H9 (cell line): ENCODE results near the gene SRSF7. TPM values are rescaled to one million over a fixed set of nuclear protein-coding genes. Genes with fewer than 3 reads are reported as not detected.

ENCODE experiments used
- DNase-seq: peaks from one replicate; pipeline ENCODE4 v3.0.0-alpha.2; 2017
- H2AFZ ChIP-seq: one replicate; pipeline ENCODE4 v1.6.1; 2013; ENCODE audit warnings: mild to moderate bottlenecking, low read length, control low read depth, moderate library complexity
- H2AK5ac ChIP-seq: 2 replicates; pipeline ENCODE4 v1.6.1; 2013; ENCODE audit warnings: low read length, control low read depth, mixed read lengths; ENCODE audit not compliant: insufficient read length
- H2BK120ac ChIP-seq: one replicate; pipeline ENCODE4 v1.6.1; 2013; ENCODE audit warnings: low read depth, mild to moderate bottlenecking, low read length, control low read depth, inconsistent platforms; ENCODE audit not compliant: poor library complexity, severe bottlenecking
- H2BK12ac ChIP-seq: 2 replicates; pipeline ENCODE4 v1.6.1; 2013; ENCODE audit warnings: low read length, control low read depth, mixed read lengths, low read depth; ENCODE audit not compliant: insufficient read length
- H2BK15ac ChIP-seq: 2 replicates; pipeline ENCODE4 v1.6.1; 2013; ENCODE audit warnings: low read depth, low read length, control low read depth
- H2BK20ac ChIP-seq: one replicate; pipeline ENCODE4 v1.6.1; 2013; ENCODE audit warnings: low read depth, mild to moderate bottlenecking, low read length, control low read depth, inconsistent platforms; ENCODE audit not compliant: poor library complexity, severe bottlenecking
- H2BK5ac ChIP-seq: 2 replicates; pipeline ENCODE4 v1.6.1; 2013; ENCODE audit warnings: low read length, control low read depth, mixed read lengths; ENCODE audit not compliant: insufficient read length
- H3K14ac ChIP-seq: 2 replicates; pipeline ENCODE4 v1.6.1; 2013; ENCODE audit warnings: low read length, control low read depth; ENCODE audit not compliant: insufficient read depth
- H3K18ac ChIP-seq: 2 replicates; pipeline ENCODE4 v1.6.1; 2013; ENCODE audit warnings: low read depth, mild to moderate bottlenecking, mixed read lengths, low read length, control low read depth; ENCODE audit not compliant: insufficient read length
- H3K23ac ChIP-seq: 2 replicates; pipeline ENCODE4 v1.6.1; 2013; ENCODE audit warnings: low read length, control low read depth, mixed read lengths, low read depth; ENCODE audit not compliant: insufficient read length
- H3K23me2 ChIP-seq: 2 replicates; pipeline ENCODE4 v1.6.1; 2013; ENCODE audit warnings: low read depth, mild to moderate bottlenecking, mixed read lengths, low read length, control low read depth; ENCODE audit not compliant: insufficient read length, poor library complexity, severe bottlenecking
- H3K27ac ChIP-seq: 2 replicates; pipeline ENCODE4 v1.5.1; 2013; ENCODE audit warnings: low read length, control low read depth, mixed read lengths, low read depth; ENCODE audit not compliant: insufficient read length
- H3K27me3 ChIP-seq: 2 replicates; pipeline ENCODE4 v1.6.1; 2013; ENCODE audit warnings: low read length, control low read depth, inconsistent platforms; ENCODE audit not compliant: insufficient read depth
- H3K4ac ChIP-seq: 2 replicates; pipeline ENCODE4 v1.6.1; 2013; ENCODE audit warnings: low read depth, mild to moderate bottlenecking, control low read depth, inconsistent platforms, low read length, moderate library complexity
- H3K4me1 ChIP-seq: 2 replicates; pipeline ENCODE4 v1.6.1; 2013; ENCODE audit warnings: low read length, control low read depth, inconsistent platforms; ENCODE audit not compliant: insufficient read depth
- H3K4me2 ChIP-seq: 2 replicates; pipeline ENCODE4 v1.6.1; 2013; ENCODE audit warnings: low read length, control low read depth, mixed read lengths; ENCODE audit not compliant: insufficient read length, insufficient read depth
- H3K56ac ChIP-seq: 2 replicates; pipeline ENCODE4 v1.6.1; 2013; ENCODE audit warnings: low read depth, mild to moderate bottlenecking, mixed read lengths, low read length, control low read depth; ENCODE audit not compliant: insufficient read length
- H3K79me1 ChIP-seq: 2 replicates; pipeline ENCODE4 v1.6.1; 2013; ENCODE audit warnings: low read depth, mild to moderate bottlenecking, moderate library complexity, low read length, control low read depth, inconsistent platforms; ENCODE audit not compliant: insufficient read depth, poor library complexity, severe bottlenecking
- H3K79me2 ChIP-seq: 2 replicates; pipeline ENCODE4 v1.6.1; 2013; ENCODE audit warnings: low read length, control low read depth, inconsistent platforms; ENCODE audit not compliant: insufficient read depth
- H3K9ac ChIP-seq: 2 replicates; pipeline ENCODE4 v1.6.1; 2013; ENCODE audit warnings: low read length, control low read depth, mixed read lengths; ENCODE audit not compliant: insufficient read length; ENCODE audit errors: extremely low read depth
- H3K9me3 ChIP-seq: one replicate; pipeline ENCODE4 v1.6.1; 2013; ENCODE audit warnings: low read depth, low read length, inconsistent platforms; ENCODE audit not compliant: control insufficient read depth
- H3T11ph ChIP-seq: one replicate; pipeline ENCODE4 v1.6.1; 2013; ENCODE audit warnings: mild to moderate bottlenecking, low read length, control low read depth, inconsistent platforms
- H4K20me1 ChIP-seq: one replicate; pipeline ENCODE4 v1.6.1; 2013; ENCODE audit not compliant: control insufficient read depth, insufficient read length, insufficient read depth
- H4K5ac ChIP-seq: 2 replicates; pipeline ENCODE4 v1.6.1; 2013; ENCODE audit warnings: low read depth, mild to moderate bottlenecking, mixed read lengths, low read length, control low read depth; ENCODE audit not compliant: insufficient read length
- H4K8ac ChIP-seq: replicated peaks from 2 replicates; pipeline ENCODE4 v1.6.1; 2013; ENCODE audit warnings: low read length, control low read depth, mixed read lengths, low read depth; ENCODE audit not compliant: insufficient read length
- H4K91ac ChIP-seq: 2 replicates; pipeline ENCODE4 v1.6.1; 2013; ENCODE audit warnings: low read depth, mild to moderate bottlenecking, moderate library complexity, mixed read lengths, low read length, control low read depth; ENCODE audit not compliant: insufficient read length
- H3K27ac Mint-ChIP-seq, 3 experiments: 2 replicates in 2 of 3; 3 replicates in 1 of 3; pipeline ENCODE4 v1.8.0; 2020 to 2021; ENCODE audit warnings: mixed read lengths in 3 of 3, mild to moderate bottlenecking in 1 of 3, moderate library complexity in 1 of 3
- H3K27me3 Mint-ChIP-seq: 2 replicates; pipeline ENCODE4 v1.8.0; 2021; ENCODE audit warnings: low read depth, mild to moderate bottlenecking, moderate library complexity, mixed read lengths
- H3K36me3 Mint-ChIP-seq, 3 experiments: 2 replicates in 2 of 3; 3 replicates in 1 of 3; pipeline ENCODE4 v1.8.0; 2020 to 2021; ENCODE audit warnings: low read depth in 3 of 3, mixed read lengths in 3 of 3; ENCODE audit not compliant: insufficient read depth in 1 of 3
- H3K4me1 Mint-ChIP-seq, 2 experiments: 2 replicates each; pipeline ENCODE4 v1.8.0; 2020; ENCODE audit warnings: mixed read lengths in 2 of 2
- H3K4me3 Mint-ChIP-seq, 2 experiments: 2 replicates in 1 of 2; 3 replicates in 1 of 2; pipeline ENCODE4 v1.8.0; 2020 to 2021; ENCODE audit warnings: mild to moderate bottlenecking in 2 of 2, mixed read lengths in 2 of 2, moderate library complexity in 1 of 2
- H3K9me3 Mint-ChIP-seq, 2 experiments: 2 replicates in 1 of 2; 3 replicates in 1 of 2; pipeline ENCODE4 v1.8.0; 2020; ENCODE audit warnings: mild to moderate bottlenecking in 2 of 2, mixed read lengths in 2 of 2, moderate library complexity in 1 of 2
- WGBS: extraction: QIAGEN DNeasy Blood & Tissue Kit; methylation state at CpG from one replicate; pipeline ENCODE4 v1.1.7; 2013; ENCODE audit warnings: missing lambda C conversion rate, low lambda C conversion rate, mixed read lengths; ENCODE audit not compliant: insufficient read length; ENCODE audit errors: extremely low coverage; 5-methylcytosine and 5-hydroxymethylcytosine counted together
- total RNA-seq: library from RNA; stranded (reverse); gene quantifications from 2 replicates; pipeline ENCODE4 v1.2.1, GENCODE V29; 2021
- TF ChIP-seq, protein P1 (sequence below): fragments of 200-600 bp; sonication (generic); conservative IDR thresholded peaks from 3 replicates; pipeline ENCODE4 v1.8.0; 2021; ENCODE audit warnings: antibody characterized with exemption, mild to moderate bottlenecking

SRSF7 gene
- total RNA-seq, 1 experiment from 2014 or later = 576 TPM

DNA sequence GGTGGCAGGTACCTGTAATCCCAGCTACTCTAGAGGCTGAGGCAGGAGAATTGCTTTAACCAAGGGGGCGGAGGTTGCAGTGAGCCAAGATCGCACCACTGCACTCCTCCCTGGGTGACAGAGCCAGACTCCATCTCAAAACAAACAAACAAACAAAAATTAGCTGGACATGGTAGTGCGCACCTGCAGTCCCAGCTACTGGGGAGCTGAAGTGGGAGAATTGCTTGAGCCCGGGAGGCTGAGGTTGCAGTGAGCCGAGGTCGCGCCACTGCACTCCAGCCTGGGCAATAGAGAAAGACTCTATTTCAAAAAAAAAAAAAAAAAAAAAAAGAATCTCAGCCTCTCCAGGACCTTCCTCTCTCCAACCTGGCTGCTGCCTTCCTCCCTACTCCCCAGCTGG lies 20.1 kb downstream of the SRSF7 start:
- Histone ChIP-seq H3K9ac (no peak overlapping the region), H3K9me3 (no peaks in the 10 kb centered on the region), H3K23me2 (no peaks in the 10 kb centered on the region), H2AK5ac (no peak overlapping the region), H3K27me3 (no peaks in the 10 kb centered on the region), H4K20me1 (no peaks in the 10 kb centered on the region), H4K8ac (no peak overlapping the region), H4K91ac (no peak overlapping the region), H2BK20ac (no peak overlapping the region), H3K4ac (no peak overlapping the region), H3K79me2 (no peaks in the 10 kb centered on the region), H2BK120ac (no peak overlapping the region), H3K56ac (no peak overlapping the region), H2BK15ac (no peak overlapping the region), H2BK5ac (no peak overlapping the region), H3K18ac (no peak overlapping the region), H2AFZ (no peak overlapping the region), H3K4me2 (no peak overlapping the region), H4K5ac (no peak overlapping the region), H3K27ac (no peak overlapping the region), H3K4me1 (no peaks in the 10 kb centered on the region), H2BK12ac (no peak overlapping the region), H3K14ac (no peak overlapping the region), H3K79me1 (no peaks in the 10 kb centered on the region), H3K23ac (no peak overlapping the region), H3T11ph (no peak overlapping the region)
- H3K4me1 Mint-ChIP-seq = 0 out of 4 replicates have a peak, but pooled peaks cover 2% of the 10 kb centered on the region in 2 experiments
- H3K27ac Mint-ChIP-seq = peak overlapping the region; percentile 28 to 49 (median 48); a peak in 4 of 7 replicates
- TF ChIP-seq, protein P1, sequence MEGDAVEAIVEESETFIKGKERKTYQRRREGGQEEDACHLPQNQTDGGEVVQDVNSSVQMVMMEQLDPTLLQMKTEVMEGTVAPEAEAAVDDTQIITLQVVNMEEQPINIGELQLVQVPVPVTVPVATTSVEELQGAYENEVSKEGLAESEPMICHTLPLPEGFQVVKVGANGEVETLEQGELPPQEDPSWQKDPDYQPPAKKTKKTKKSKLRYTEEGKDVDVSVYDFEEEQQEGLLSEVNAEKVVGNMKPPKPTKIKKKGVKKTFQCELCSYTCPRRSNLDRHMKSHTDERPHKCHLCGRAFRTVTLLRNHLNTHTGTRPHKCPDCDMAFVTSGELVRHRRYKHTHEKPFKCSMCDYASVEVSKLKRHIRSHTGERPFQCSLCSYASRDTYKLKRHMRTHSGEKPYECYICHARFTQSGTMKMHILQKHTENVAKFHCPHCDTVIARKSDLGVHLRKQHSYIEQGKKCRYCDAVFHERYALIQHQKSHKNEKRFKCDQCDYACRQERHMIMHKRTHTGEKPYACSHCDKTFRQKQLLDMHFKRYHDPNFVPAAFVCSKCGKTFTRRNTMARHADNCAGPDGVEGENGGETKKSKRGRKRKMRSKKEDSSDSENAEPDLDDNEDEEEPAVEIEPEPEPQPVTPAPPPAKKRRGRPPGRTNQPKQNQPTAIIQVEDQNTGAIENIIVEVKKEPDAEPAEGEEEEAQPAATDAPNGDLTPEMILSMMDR = no peak
- WGBS = no CpG with 5 or more reads among the region's 7 CpGs
- no peaks in the 10 kb centered on the region for H3K9me3 Mint-ChIP-seq
- peaks cover 1 to 16% (median 13%) of the 10 kb centered on the region in 3 experiments; a peak in 6 of 7 replicates for H3K36me3 Mint-ChIP-seq
- no peak for DNase-seq
- no peaks in the 10 kb centered on the region for H3K27me3 Mint-ChIP-seq
- H3K4me3 Mint-ChIP-seq = no peak overlapping the region
